ENCODE results near the gene PPP1R9A.

The PPP1R9A gene

DNA sequence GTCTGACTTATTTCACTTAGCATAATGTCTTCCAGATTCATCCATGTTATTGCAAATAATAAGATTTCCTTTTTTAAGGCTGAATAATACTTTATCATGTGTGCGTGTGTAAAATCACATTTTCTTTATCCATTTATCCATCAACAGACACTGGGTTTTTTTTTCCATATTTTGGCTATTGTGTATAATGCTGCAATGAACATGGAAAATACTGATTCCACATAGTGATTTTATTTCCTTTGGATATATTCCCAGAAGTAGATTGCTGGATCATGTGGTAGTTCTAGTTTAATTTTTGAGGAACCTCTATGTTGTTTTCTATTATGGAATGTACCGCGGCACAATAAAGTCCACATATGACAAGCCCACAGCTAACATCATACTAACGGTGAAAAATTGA lies 236.9 kb downstream of the PPP1R9A start (continued):
- no peak for TF ChIP-seq GLIS1 (tag by site-specific recombination; IDR thresholded peaks at IDR 0.05)
- no peak for TF ChIP-seq ZNF580 (tag by site-specific recombination; IDR thresholded peaks at IDR 0.05)
- no peak for TF ChIP-seq ZNF449 (tag by site-specific recombination; IDR thresholded peaks at IDR 0.05)
- no peak for TF ChIP-seq ZNF140 (tag by site-specific recombination; IDR thresholded peaks at IDR 0.05)
- TF ChIP-seq, protein P1, sequence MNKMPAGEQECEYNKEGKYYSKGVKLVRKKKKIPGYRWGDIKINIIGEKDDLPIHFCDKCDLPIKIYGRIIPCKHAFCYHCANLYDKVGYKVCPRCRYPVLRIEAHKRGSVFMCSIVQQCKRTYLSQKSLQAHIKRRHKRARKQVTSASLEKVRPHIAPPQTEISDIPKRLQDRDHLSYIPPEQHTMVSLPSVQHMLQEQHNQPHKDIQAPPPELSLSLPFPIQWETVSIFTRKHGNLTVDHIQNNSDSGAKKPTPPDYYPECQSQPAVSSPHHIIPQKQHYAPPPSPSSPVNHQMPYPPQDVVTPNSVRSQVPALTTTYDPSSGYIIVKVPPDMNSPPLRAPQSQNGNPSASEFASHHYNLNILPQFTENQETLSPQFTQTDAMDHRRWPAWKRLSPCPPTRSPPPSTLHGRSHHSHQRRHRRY (tag by site-specific recombination; IDR thresholded peaks at IDR 0.05), result no peak

GRCh38 chr7:95155965-95156364 lies 248.6 kb downstream of the PPP1R9A start:
- CTCF ChIA-PET, result interaction anchor here (0.5 kb wide), 1 partner anchor 1753 kb away, joined by 3 read pairs; no protein-coding TSS in a partner anchor
- POLR2A ChIA-PET, result no interaction called here
- Histone ChIP-seq H3K9me3 (ENCODE audit: control insufficient read depth, insufficient read depth, low read depth, low read length) (no peaks in the 10 kb centered on the region), H3K27ac (ENCODE audit: extremely low read depth, low read depth, low read length) (no peak overlapping the region), H3K4me1 (ENCODE audit: control insufficient read depth, insufficient read depth, low read length) (no peaks in the 10 kb centered on the region), H3K4me3 (ENCODE audit: low read depth, low read length) (no peak overlapping the region), H3K36me3 (ENCODE audit: control insufficient read depth in 2 of 2, insufficient read depth in 1 of 2, low read length in 2 of 2) (no peaks in the 10 kb centered on the region)
- TF ChIP-seq ZNF404 (tag by site-specific recombination; IDR thresholded peaks at IDR 0.05) (no peak), ZNF837 (tag by site-specific recombination; IDR thresholded peaks at IDR 0.05) (no peak), HOXD13 (CRISPR knock-in tag; IDR thresholded peaks at IDR 0.05; ENCODE audit: borderline replicate concordance) (no peak), RBAK (tag by site-specific recombination; IDR thresholded peaks at IDR 0.05) (no peak), REST (tag by site-specific recombination; IDR thresholded peaks at IDR 0.05) (no peak), SCRT1 (tag by site-specific recombination; IDR thresholded peaks at IDR 0.05; ENCODE audit: borderline replicate concordance) (no peak), ZNF677 (tag by site-specific recombination; IDR thresholded peaks at IDR 0.05) (no peak), ZNF830 (tag by site-specific recombination; IDR thresholded peaks at IDR 0.05; ENCODE audit: low read depth) (no peak), ZNF561 (tag by site-specific recombination; IDR thresholded peaks at IDR 0.05; ENCODE audit: borderline replicate concordance) (no peak), ZNF37A (tag by site-specific recombination; IDR thresholded peaks at IDR 0.05) (no peak), ZNF174 (tag by site-specific recombination; IDR thresholded peaks at IDR 0.05) (no peak), REPIN1 (tag by site-specific recombination; IDR thresholded peaks at IDR 0.05; ENCODE audit: low read depth) (no peak), MYNN (tag by site-specific recombination; IDR thresholded peaks at IDR 0.05; ENCODE audit: borderline replicate concordance) (no peak), ZNF138 (tag by site-specific recombination; IDR thresholded peaks at IDR 0.05; ENCODE audit: borderline replicate concordance) (no peak), ZNF350 (tag by site-specific recombination; IDR thresholded peaks at IDR 0.05) (no peak)
- TF ChIP-seq, protein P2, sequence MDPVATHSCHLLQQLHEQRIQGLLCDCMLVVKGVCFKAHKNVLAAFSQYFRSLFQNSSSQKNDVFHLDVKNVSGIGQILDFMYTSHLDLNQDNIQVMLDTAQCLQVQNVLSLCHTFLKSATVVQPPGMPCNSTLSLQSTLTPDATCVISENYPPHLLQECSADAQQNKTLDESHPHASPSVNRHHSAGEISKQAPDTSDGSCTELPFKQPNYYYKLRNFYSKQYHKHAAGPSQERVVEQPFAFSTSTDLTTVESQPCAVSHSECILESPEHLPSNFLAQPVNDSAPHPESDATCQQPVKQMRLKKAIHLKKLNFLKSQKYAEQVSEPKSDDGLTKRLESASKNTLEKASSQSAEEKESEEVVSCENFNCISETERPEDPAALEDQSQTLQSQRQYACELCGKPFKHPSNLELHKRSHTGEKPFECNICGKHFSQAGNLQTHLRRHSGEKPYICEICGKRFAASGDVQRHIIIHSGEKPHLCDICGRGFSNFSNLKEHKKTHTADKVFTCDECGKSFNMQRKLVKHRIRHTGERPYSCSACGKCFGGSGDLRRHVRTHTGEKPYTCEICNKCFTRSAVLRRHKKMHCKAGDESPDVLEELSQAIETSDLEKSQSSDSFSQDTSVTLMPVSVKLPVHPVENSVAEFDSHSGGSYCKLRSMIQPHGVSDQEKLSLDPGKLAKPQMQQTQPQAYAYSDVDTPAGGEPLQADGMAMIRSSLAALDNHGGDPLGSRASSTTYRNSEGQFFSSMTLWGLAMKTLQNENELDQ (tag by site-specific recombination; IDR thresholded peaks at IDR 0.05; ENCODE audit: low read depth), result no peak
